Esophagus muscularis mucosa (tissue), 4 donors: Measurements from ENCODE around the gene AGAP3.

ENCODE experiments used
- CTCF ChIP-seq, 3 experiments: fragments of 200-600 bp in 2 of 3; fragments of 450-650 bp in 1 of 3; sonication (generic) in 2 of 3; IDR thresholded peaks; one replicate each; pipeline ENCODE4 v1.5.1; 2017 to 2019; ENCODE audit warnings: antibody characterized with exemption in 3 of 3, mild to moderate bottlenecking in 2 of 3, moderate library complexity in 1 of 3
- EP300 ChIP-seq: sonication (generic); formaldehyde crosslinking; IDR thresholded peaks from one replicate; pipeline ENCODE4 v1.6.1; 2017; ENCODE audit warnings: antibody characterized with exemption
- POLR2AphosphoS5 ChIP-seq, 2 donors: sonication (generic); formaldehyde crosslinking; IDR thresholded peaks; one replicate each; pipeline ENCODE4 v1.6.1; 2017; ENCODE audit warnings: antibody characterized with exemption in 2 of 2

- TF ChIP-seq CTCF (IDR thresholded peaks at IDR 0.05) = no peak
- peak; percentile 77 to 93 for TF ChIP-seq POLR2AphosphoS5 (IDR thresholded peaks at IDR 0.05)
- no peak for TF ChIP-seq EP300
Observed at GRCh38 chr7:151085691-151086620, at the start of gene AGAP3.
